GM12891 (cell line): ENCODE measurements around the gene CNIH2.

ENCODE experiments used
- POLR2A ChIP-seq: IDR thresholded peaks from 2 replicates; pipeline ENCODE4 v1.6.1; 2011; ENCODE audit warnings: low read depth, low read length, control low read depth
- POLR2AphosphoS5 ChIP-seq: IDR thresholded peaks from 2 replicates; pipeline ENCODE4 v1.6.1; 2011; ENCODE audit warnings: low read depth, low read length, control low read depth

- TF ChIP-seq POLR2A (no peak), POLR2AphosphoS5 (no peak)
Observed at GRCh38 chr11:66285250-66285947, 7.4 kb downstream of the CNIH2 start.
